H7 (cell line): ENCODE data around the gene MILR1. TPM values are rescaled to one million over a fixed set of nuclear protein-coding genes. Genes with fewer than 3 reads are reported as not detected.

ENCODE experiments used
- DNase-seq: peaks from one replicate; pipeline ENCODE4 v3.0.0; 2012
- H3K27me3 ChIP-seq: 2 replicates; pipeline ENCODE4 v1.6.0; 2011; ENCODE audit warnings: mild to moderate bottlenecking, low read length; ENCODE audit not compliant: control insufficient read depth, insufficient read depth
- H3K36me3 ChIP-seq: replicated peaks from 2 replicates; pipeline ENCODE4 v1.5.1; 2011; ENCODE audit warnings: low read length; ENCODE audit not compliant: control insufficient read depth, insufficient read depth
- H3K4me3 ChIP-seq: 2 replicates; pipeline ENCODE4 v1.5.1; 2011; ENCODE audit warnings: low read depth, mild to moderate bottlenecking, control low read depth, low read length, moderate library complexity; ENCODE audit not compliant: insufficient read depth
- total RNA-seq: library from RNA; depleted of rRNA; stranded (reverse); fragments of >200 nt; shearing (Covaris generic); gene quantifications from 2 replicates; pipeline ENCODE4 v1.2.3, GENCODE V29; 2014; rRNA removed

The MILR1 gene
- total RNA-seq, 1 experiment from 2014 or later: 1.5 TPM

GRCh38 chr17:64507413-64507782 lies 58.5 kb downstream of the MILR1 start:
- peak; percentile 51 for DNase-seq
- Histone ChIP-seq H3K36me3 (peaks cover 30% of the 10 kb centered on the region), H3K27me3 (no peaks in the 10 kb centered on the region), H3K4me3 (peak overlapping the region; percentile 97)

- Histone ChIP-seq H3K4me3 (no peak overlapping the region; the same call in 1 of the 2 replicates), H3K27me3 (no peaks in the 10 kb centered on the region), H3K36me3 (peaks cover 23% of the 10 kb centered on the region)
- DNase-seq: no peak
These were observed 59.8 kb downstream of the MILR1 start for GRCh38 chr17:64508683-64509082.

- no peak for DNase-seq
- Histone ChIP-seq H3K4me3 (no peak overlapping the region), H3K27me3 (no peaks in the 10 kb centered on the region), H3K36me3 (peaks cover 20% of the 10 kb centered on the region)
These were observed 60.3 kb downstream of the MILR1 start for GRCh38 chr17:64509179-64509578.

- H3K4me3 ChIP-seq: no peak overlapping the region
- no peaks in the 10 kb centered on the region for H3K27me3 ChIP-seq
- no peak for DNase-seq
- peaks cover 26% of the 10 kb centered on the region for H3K36me3 ChIP-seq
These were observed 66.5 kb downstream of the MILR1 start for GRCh38 chr17:64515419-64515818.

GRCh38 chr17:64515829-64516228 lies 66.9 kb downstream of the MILR1 start:
- Histone ChIP-seq H3K4me3 (no peak overlapping the region), H3K27me3 (no peaks in the 10 kb centered on the region), H3K36me3 (peaks cover 26% of the 10 kb centered on the region)
- DNase-seq: no peak

Other genes with a start within 250 kb of the MILR1 start
- gene TEX2, start 185.9 kb upstream of the MILR1 start, total RNA-seq: 4.7 and 7.3 TPM in 2 replicates
- gene PECAM1, start 58.3 kb upstream of the MILR1 start, total RNA-seq: under 0.01 and 0.03 TPM in 2 replicates
- gene POLG2, start 47.9 kb downstream of the MILR1 start, total RNA-seq: 42.3 and 47.8 TPM in 2 replicates
- 163 and 238 TPM in 2 replicates for gene DDX5, start 57.2 kb downstream of the MILR1 start, total RNA-seq
- gene CEP95, start 57.9 kb downstream of the MILR1 start, total RNA-seq: 18.5 and 45.6 TPM in 2 replicates
- 33.9 and 36.2 TPM in 2 replicates for gene SMURF2, start 213.2 kb downstream of the MILR1 start, total RNA-seq